ENCODE measurements around the gene CDR2. TPM values are rescaled to one million over a fixed set of nuclear protein-coding genes. Genes with fewer than 3 reads are reported as not detected.

CDR2 gene
- total and polyA plus RNA-seq, 9 of the 15 experiments (the other 6 are each of a cell fraction or from before 2014, with no cell fraction given) = 4.6 to 30.3 (median 19.9) TPM

DNA sequence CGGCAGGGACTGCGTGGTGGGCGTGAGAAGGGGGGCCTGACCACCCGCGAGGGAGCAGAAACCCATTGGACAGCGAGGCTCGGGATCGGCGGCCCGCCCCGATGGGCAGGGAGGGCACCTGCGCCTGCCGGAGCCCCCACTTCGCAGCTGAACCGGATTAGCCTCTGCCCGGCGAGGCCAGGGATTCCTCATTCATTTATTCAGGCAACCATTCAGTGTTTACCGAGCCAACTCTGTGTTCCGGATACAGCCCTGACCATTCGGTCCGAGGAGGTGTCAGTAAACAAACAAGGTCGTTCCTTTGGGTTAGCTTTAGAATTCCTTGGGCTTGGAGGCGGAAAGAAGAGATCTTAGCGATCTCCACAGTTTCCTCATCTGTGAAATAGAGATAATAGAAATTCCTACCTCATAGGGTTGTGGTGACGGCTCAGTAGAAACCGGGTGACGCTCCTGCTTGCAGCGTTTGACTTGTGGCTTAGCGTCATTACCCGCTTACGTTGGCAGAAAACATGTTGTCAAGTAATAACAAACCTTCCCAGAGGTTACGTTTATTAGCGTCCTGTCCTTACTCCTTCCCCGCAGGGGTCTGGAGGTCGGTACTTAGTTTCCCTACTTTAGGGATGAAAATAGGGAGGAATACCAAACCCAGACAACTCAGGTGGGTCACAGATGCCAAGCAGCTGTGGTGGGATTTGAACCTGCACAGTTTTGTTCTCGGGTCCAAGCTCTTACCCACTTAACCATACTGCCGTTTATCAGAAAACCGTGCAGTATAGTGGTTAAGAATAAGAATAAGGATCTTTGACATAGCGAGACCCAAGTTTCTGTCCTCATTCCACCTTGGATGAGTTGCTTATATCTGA lies 76.3 kb downstream of the CDR2 start (continued):
- TF ChIP-seq, protein P1, sequence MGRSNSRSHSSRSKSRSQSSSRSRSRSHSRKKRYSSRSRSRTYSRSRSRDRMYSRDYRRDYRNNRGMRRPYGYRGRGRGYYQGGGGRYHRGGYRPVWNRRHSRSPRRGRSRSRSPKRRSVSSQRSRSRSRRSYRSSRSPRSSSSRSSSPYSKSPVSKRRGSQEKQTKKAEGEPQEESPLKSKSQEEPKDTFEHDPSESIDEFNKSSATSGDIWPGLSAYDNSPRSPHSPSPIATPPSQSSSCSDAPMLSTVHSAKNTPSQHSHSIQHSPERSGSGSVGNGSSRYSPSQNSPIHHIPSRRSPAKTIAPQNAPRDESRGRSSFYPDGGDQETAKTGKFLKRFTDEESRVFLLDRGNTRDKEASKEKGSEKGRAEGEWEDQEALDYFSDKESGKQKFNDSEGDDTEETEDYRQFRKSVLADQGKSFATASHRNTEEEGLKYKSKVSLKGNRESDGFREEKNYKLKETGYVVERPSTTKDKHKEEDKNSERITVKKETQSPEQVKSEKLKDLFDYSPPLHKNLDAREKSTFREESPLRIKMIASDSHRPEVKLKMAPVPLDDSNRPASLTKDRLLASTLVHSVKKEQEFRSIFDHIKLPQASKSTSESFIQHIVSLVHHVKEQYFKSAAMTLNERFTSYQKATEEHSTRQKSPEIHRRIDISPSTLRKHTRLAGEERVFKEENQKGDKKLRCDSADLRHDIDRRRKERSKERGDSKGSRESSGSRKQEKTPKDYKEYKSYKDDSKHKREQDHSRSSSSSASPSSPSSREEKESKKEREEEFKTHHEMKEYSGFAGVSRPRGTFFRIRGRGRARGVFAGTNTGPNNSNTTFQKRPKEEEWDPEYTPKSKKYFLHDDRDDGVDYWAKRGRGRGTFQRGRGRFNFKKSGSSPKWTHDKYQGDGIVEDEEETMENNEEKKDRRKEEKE (IDR thresholded peaks at IDR 0.05; ENCODE audit: borderline replicate concordance in 1 of 2, control insufficient read depth in 1 of 2, low read depth in 2 of 2, low read length in 1 of 2) = 0 out of 4 replicates have a peak, but pooled peaks of 1 of the 2 experiments have one; percentile 83
- peak; percentile 51 for TF ChIP-seq CXXC5 (CRISPR knock-in tag; IDR thresholded peaks at IDR 0.05)
- TF ChIP-seq, protein P2, sequence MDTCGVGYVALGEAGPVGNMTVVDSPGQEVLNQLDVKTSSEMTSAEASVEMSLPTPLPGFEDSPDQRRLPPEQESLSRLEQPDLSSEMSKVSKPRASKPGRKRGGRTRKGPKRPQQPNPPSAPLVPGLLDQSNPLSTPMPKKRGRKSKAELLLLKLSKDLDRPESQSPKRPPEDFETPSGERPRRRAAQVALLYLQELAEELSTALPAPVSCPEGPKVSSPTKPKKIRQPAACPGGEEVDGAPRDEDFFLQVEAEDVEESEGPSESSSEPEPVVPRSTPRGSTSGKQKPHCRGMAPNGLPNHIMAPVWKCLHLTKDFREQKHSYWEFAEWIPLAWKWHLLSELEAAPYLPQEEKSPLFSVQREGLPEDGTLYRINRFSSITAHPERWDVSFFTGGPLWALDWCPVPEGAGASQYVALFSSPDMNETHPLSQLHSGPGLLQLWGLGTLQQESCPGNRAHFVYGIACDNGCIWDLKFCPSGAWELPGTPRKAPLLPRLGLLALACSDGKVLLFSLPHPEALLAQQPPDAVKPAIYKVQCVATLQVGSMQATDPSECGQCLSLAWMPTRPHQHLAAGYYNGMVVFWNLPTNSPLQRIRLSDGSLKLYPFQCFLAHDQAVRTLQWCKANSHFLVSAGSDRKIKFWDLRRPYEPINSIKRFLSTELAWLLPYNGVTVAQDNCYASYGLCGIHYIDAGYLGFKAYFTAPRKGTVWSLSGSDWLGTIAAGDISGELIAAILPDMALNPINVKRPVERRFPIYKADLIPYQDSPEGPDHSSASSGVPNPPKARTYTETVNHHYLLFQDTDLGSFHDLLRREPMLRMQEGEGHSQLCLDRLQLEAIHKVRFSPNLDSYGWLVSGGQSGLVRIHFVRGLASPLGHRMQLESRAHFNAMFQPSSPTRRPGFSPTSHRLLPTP (IDR thresholded peaks at IDR 0.05; ENCODE audit: borderline replicate concordance, extremely low read depth, insufficient read length) = peak; percentile 95
- TF ChIP-seq XRCC3 (IDR thresholded peaks at IDR 0.05) = no peak
- no peak for TF ChIP-seq MTF1 (CRISPR knock-in tag; IDR thresholded peaks at IDR 0.05; ENCODE audit: borderline replicate concordance)
- 0 out of 2 replicates have a peak, but pooled peaks have one; percentile 63 for TF ChIP-seq LCOR (CRISPR knock-in tag; IDR thresholded peaks at IDR 0.05)
- no peak for TF ChIP-seq KAT2B (IDR thresholded peaks at IDR 0.05; ENCODE audit: low read depth, low read length)
- no peak for TF ChIP-seq ARNT (IDR thresholded peaks at IDR 0.05)
- TF ChIP-seq, protein P3, sequence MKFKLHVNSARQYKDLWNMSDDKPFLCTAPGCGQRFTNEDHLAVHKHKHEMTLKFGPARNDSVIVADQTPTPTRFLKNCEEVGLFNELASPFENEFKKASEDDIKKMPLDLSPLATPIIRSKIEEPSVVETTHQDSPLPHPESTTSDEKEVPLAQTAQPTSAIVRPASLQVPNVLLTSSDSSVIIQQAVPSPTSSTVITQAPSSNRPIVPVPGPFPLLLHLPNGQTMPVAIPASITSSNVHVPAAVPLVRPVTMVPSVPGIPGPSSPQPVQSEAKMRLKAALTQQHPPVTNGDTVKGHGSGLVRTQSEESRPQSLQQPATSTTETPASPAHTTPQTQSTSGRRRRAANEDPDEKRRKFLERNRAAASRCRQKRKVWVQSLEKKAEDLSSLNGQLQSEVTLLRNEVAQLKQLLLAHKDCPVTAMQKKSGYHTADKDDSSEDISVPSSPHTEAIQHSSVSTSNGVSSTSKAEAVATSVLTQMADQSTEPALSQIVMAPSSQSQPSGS (CRISPR knock-in tag; IDR thresholded peaks at IDR 0.05) = no peak
- peak in 1 of 2 experiments; percentile 73; a peak in 2 of 4 replicates for TF ChIP-seq CSDE1 (IDR thresholded peaks at IDR 0.05)
- peak; percentile 95 for TF ChIP-seq MTA3 (IDR thresholded peaks at IDR 0.05; ENCODE audit: borderline replicate concordance)
- TF ChIP-seq, protein P4, sequence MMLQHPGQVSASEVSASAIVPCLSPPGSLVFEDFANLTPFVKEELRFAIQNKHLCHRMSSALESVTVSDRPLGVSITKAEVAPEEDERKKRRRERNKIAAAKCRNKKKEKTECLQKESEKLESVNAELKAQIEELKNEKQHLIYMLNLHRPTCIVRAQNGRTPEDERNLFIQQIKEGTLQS (IDR thresholded peaks at IDR 0.05) = no peak
- TF ChIP-seq, protein P4 (CRISPR knock-in tag; conservative IDR thresholded peaks at IDR 0.05) = no peak
- TF ChIP-seq NFIX (CRISPR knock-in tag; IDR thresholded peaks at IDR 0.05; ENCODE audit: low read depth) = no peak
- TF ChIP-seq ARHGAP35 (IDR thresholded peaks at IDR 0.05; ENCODE audit: partially characterized antibody) = no peak
- TF ChIP-seq ERF (CRISPR knock-in tag; IDR thresholded peaks at IDR 0.05) = no peak; the same call in 1 of the 2 replicates
